ENCODE measurements around the gene MUCL3.
"Not testable (repeated sequence)": the region's sequence is repeated elsewhere in the genome, so short reads cannot be mapped to it uniquely, and the experiment has no call there.

Gene MUCL3

GRCh38 chr6:30914076-30914853, 26.5 kb upstream of the MUCL3 start, which contains the start of gene VARS2:
VARS2 (plus strand) TSS chr6:30914238; CDS start chr6:30914837, 599 bp downstream.
- DNase-seq = peak; percentile 91

- DNase-seq = no peak
Observed at GRCh38 chr6:30914854-30915590, 25.8 kb upstream of the MUCL3 start.

- DNase-seq = peak; percentile 73
Observed at GRCh38 chr6:30915591-30915946, 25.2 kb upstream of the MUCL3 start.

GRCh38 chr6:30917041-30917440, 23.7 kb upstream of the MUCL3 start:
- no peak for DNase-seq

- DNase-seq = no peak
Observed at GRCh38 chr6:30917487-30917886, 23.3 kb upstream of the MUCL3 start.

GRCh38 chr6:30918670-30919069, 22.1 kb upstream of the MUCL3 start:
- no peak for DNase-seq

- no peak for DNase-seq
Observed at GRCh38 chr6:30922447-30922852, 18.3 kb upstream of the MUCL3 start.

- not testable (repeated sequence) for DNase-seq
Observed at GRCh38 chr6:30924040-30924627, 16.6 kb upstream of the MUCL3 start.

GRCh38 chr6:30926644-30927043, 14.1 kb upstream of the MUCL3 start:
- DNase-seq = no peak

- not testable (repeated sequence) for DNase-seq
Observed at GRCh38 chr6:30927080-30927479, 13.7 kb upstream of the MUCL3 start.

- DNase-seq = no peak
Observed at GRCh38 chr6:30928677-30929076, 12.1 kb upstream of the MUCL3 start.

GRCh38 chr6:30930506-30930905, 10.3 kb upstream of the MUCL3 start:
- no peak for DNase-seq

GRCh38 chr6:30931272-30931671, 9.5 kb upstream of the MUCL3 start:
- no peak for DNase-seq

- DNase-seq = no peak
Observed at GRCh38 chr6:30931969-30932645, 8.7 kb upstream of the MUCL3 start, which contains the start of gene SFTA2. SFTA2 (minus strand) TSS chr6:30932170; CDS start chr6:30932096, 74 bp downstream.

- DNase-seq = no peak
Observed at GRCh38 chr6:30932665-30933365, 8.0 kb upstream of the MUCL3 start.

- peak; percentile 53 for DNase-seq
Observed at GRCh38 chr6:30935018-30935417, 5.8 kb upstream of the MUCL3 start.

GRCh38 chr6:30937265-30937664, 3.5 kb upstream of the MUCL3 start:
- DNase-seq = no peak

- DNase-seq = no peak
Observed at GRCh38 chr6:30938730-30939129, 2.0 kb upstream of the MUCL3 start.

- no peak for DNase-seq
Observed at GRCh38 chr6:30939473-30939872, 1.3 kb upstream of the MUCL3 start.

GRCh38 chr6:30942338-30943060, 1.7 kb downstream of the MUCL3 start:
- DNase-seq = no peak

- no peak for DNase-seq
Observed at GRCh38 chr6:30944051-30944450, 3.3 kb downstream of the MUCL3 start.

- no peak for DNase-seq
Observed at GRCh38 chr6:30945281-30945680, 4.5 kb downstream of the MUCL3 start.
